ENCODE data around the gene LY6G5B.

Gene LY6G5B

GRCh38 chr6:31642798-31643570 is 26.8 kb upstream of the LY6G5B start:
- no peak for DNase-seq

- no peak for DNase-seq
Measured at GRCh38 chr6:31643818-31644454, 25.8 kb upstream of the LY6G5B start.

GRCh38 chr6:31645325-31645724 is 24.5 kb upstream of the LY6G5B start:
- DNase-seq: no peak

GRCh38 chr6:31651602-31652191 is 18.1 kb upstream of the LY6G5B start:
- DNase-seq: no peak

GRCh38 chr6:31652925-31653724 is 16.7 kb upstream of the LY6G5B start:
- no peak for DNase-seq

GRCh38 chr6:31654574-31655348 is 15.0 kb upstream of the LY6G5B start:
- no peak for DNase-seq

- no peak for DNase-seq
Measured at GRCh38 chr6:31655349-31656237, 14.2 kb upstream of the LY6G5B start, which contains the start of gene APOM. TSS of gene APOM (plus strand) at chr6:31655894. CDS start at chr6:31655967, 73 bp downstream.

GRCh38 chr6:31657406-31658157 is 12.2 kb upstream of the LY6G5B start:
- DNase-seq: peak; percentile 44

GRCh38 chr6:31658158-31658688 is 11.6 kb upstream of the LY6G5B start:
- no peak for DNase-seq

- DNase-seq: no peak
Measured at GRCh38 chr6:31658983-31659648, 10.7 kb upstream of the LY6G5B start.

- DNase-seq: peak; percentile 47
Measured at GRCh38 chr6:31659649-31660380, 10.0 kb upstream of the LY6G5B start.

- peak; percentile 79 for DNase-seq
Measured at GRCh38 chr6:31660381-31661261, 9.2 kb upstream of the LY6G5B start, which contains the start of gene C6orf47. TSS of gene C6orf47 (minus strand) at chr6:31660778. CDS start at chr6:31659947, 831 bp downstream.

- DNase-seq: no peak
Measured at GRCh38 chr6:31661262-31662123, 8.3 kb upstream of the LY6G5B start.

GRCh38 chr6:31662124-31662723 is 7.6 kb upstream of the LY6G5B start:
- no peak for DNase-seq

- no peak for DNase-seq
Measured at GRCh38 chr6:31663126-31663960, 6.4 kb upstream of the LY6G5B start.
